ENCODE measurements around the gene ATG9A. TPM values are rescaled to one million over a fixed set of nuclear protein-coding genes. Genes with fewer than 3 reads are reported as not detected.
A peak's percentile ranks its signal among the peaks of the same experiment; 100 is the strongest.

Gene ATG9A
- total RNA-seq, 1 experiment from 2014 or later = 46.4 TPM

DNA sequence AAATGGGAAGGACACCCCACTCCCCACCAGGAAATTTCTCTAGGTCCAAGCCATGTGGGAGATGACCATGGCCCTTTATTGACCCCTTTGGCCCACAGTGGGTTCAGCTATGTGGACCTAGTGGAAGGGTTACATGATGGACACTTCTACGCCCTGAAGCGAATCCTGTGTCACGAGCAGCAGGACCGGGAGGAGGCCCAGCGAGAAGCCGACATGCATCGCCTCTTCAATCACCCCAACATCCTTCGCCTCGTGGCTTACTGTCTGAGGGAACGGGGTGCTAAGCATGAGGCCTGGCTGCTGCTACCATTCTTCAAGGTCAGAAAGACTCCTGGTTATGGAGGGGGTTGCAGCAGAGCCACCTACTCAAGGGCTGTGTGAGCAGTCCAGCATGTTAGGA is 17.1 kb upstream of the ATG9A start:
- Histone ChIP-seq H3K18ac (ENCODE audit: insufficient read length, low read depth, low read length) (no peak overlapping the region), H3K4me2 (ENCODE audit: insufficient read depth, insufficient read length, low read length) (no peak overlapping the region), H2BK12ac (ENCODE audit: insufficient read length, low read depth, low read length) (no peak overlapping the region), H4K5ac (ENCODE audit: insufficient read length, low read depth, low read length) (no peak overlapping the region), H3K4ac (ENCODE audit: low read depth, low read length) (no peak overlapping the region), H3K79me2 (ENCODE audit: insufficient read depth, low read length) (no peaks in the 10 kb centered on the region), H3K23ac (ENCODE audit: insufficient read length, low read depth, low read length) (no peak overlapping the region), H2BK120ac (ENCODE audit: low read depth, low read length, poor library complexity, severe bottlenecking) (no peak overlapping the region), H3K9me3 (ENCODE audit: control insufficient read depth, low read depth, low read length) (no peaks in the 10 kb centered on the region), H3K14ac (ENCODE audit: insufficient read depth, low read length) (no peak overlapping the region), H2BK20ac (ENCODE audit: low read depth, low read length, poor library complexity, severe bottlenecking) (no peak overlapping the region), H3T11ph (ENCODE audit: low read length) (no peak overlapping the region), H3K4me1 (ENCODE audit: insufficient read depth, low read length) (peaks cover 2% of the 10 kb centered on the region; the same call in 1 of the 2 replicates), H3K27ac (ENCODE audit: insufficient read length, low read depth, low read length) (no peak overlapping the region), H3K9ac (ENCODE audit: extremely low read depth, insufficient read length, low read length) (no peak overlapping the region), H3K23me2 (ENCODE audit: insufficient read length, low read depth, low read length, poor library complexity, severe bottlenecking) (no peaks in the 10 kb centered on the region), H2BK5ac (ENCODE audit: insufficient read length, low read length) (no peak overlapping the region), H3K79me1 (ENCODE audit: insufficient read depth, low read depth, low read length, poor library complexity, severe bottlenecking) (no peaks in the 10 kb centered on the region), H4K20me1 (ENCODE audit: control insufficient read depth, insufficient read depth, insufficient read length) (no peaks in the 10 kb centered on the region), H2AK5ac (ENCODE audit: insufficient read length, low read length) (no peak overlapping the region), H4K91ac (ENCODE audit: insufficient read length, low read depth, low read length) (no peak overlapping the region), H3K56ac (ENCODE audit: insufficient read length, low read depth, low read length) (no peak overlapping the region), H2BK15ac (ENCODE audit: low read depth, low read length) (no peak overlapping the region), H3K27me3 (ENCODE audit: insufficient read depth, low read length) (no peaks in the 10 kb centered on the region), H2AFZ (ENCODE audit: low read length) (no peak overlapping the region), H4K8ac (replicated peaks; ENCODE audit: insufficient read length, low read depth, low read length) (no peak overlapping the region)
- Mint-ChIP-seq H3K27me3 (ENCODE audit: low read depth) (peaks cover 9% of the 10 kb centered on the region), H3K9me3 (no peaks in the 10 kb centered on the region), H3K27ac (no peak overlapping the region), H3K4me1 (peaks cover 20 to 28% of the 10 kb centered on the region in 2 experiments), H3K36me3 (ENCODE audit: insufficient read depth in 1 of 3, low read depth in 3 of 3) (peaks cover 9 to 24% (median 23%) of the 10 kb centered on the region in 3 experiments; a peak in 6 of 7 replicates), H3K4me3 (peak overlapping the region; percentile 92 to 96)
- no peak for DNase-seq
- WGBS (ENCODE audit: extremely low coverage, insufficient read length, low lambda C conversion rate) = no CpG with 5 or more reads among the region's 10 CpGs
- TF ChIP-seq, protein P1, sequence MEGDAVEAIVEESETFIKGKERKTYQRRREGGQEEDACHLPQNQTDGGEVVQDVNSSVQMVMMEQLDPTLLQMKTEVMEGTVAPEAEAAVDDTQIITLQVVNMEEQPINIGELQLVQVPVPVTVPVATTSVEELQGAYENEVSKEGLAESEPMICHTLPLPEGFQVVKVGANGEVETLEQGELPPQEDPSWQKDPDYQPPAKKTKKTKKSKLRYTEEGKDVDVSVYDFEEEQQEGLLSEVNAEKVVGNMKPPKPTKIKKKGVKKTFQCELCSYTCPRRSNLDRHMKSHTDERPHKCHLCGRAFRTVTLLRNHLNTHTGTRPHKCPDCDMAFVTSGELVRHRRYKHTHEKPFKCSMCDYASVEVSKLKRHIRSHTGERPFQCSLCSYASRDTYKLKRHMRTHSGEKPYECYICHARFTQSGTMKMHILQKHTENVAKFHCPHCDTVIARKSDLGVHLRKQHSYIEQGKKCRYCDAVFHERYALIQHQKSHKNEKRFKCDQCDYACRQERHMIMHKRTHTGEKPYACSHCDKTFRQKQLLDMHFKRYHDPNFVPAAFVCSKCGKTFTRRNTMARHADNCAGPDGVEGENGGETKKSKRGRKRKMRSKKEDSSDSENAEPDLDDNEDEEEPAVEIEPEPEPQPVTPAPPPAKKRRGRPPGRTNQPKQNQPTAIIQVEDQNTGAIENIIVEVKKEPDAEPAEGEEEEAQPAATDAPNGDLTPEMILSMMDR (conservative IDR thresholded peaks at IDR 0.05) = no peak

All from H9 (cell line).